Esophagus squamous epithelium (tissue), 4 donors: Measurements from ENCODE around the gene MALRD1.

Experiments used
- CTCF ChIP-seq, 6 experiments: fragments of 450-650 bp in 4 of 6; fragments of 200-600 bp in 2 of 6; sonication (generic) in 2 of 6; IDR thresholded peaks; one replicate each; pipeline ENCODE4 v1.5.1; 2016 to 2019; ENCODE audit warnings: antibody characterized with exemption in 6 of 6, mild to moderate bottlenecking in 4 of 6, moderate library complexity in 4 of 6
- POLR2A ChIP-seq, 4 donors: fragments of 450-650 bp; IDR thresholded peaks; one replicate each; pipeline ENCODE4 v1.6.1; 2017; ENCODE audit warnings: antibody characterized with exemption in 4 of 4, mild to moderate bottlenecking in 4 of 4, moderate library complexity in 3 of 4

DNA sequence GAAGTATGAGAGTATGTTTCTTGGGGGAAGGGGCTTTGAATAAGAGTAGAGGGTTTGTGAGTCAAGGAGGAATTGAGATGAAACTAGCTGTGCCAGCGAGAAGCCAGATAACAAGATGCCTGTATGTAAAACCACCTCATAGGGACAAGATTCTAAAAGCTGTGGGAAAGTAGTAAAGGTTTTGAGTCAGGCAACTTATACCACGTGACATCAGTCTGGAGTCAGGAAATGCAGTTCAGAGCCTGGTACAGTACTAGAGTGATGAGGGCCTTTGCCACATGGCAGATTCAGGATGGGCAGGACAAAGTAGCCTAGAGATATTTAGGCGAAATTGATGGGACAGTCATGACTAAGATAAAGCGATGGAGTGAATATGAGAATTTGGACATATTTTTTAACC, 627.5 kb downstream of the MALRD1 start:
- no peak for TF ChIP-seq CTCF (IDR thresholded peaks at IDR 0.05)
- no peak for TF ChIP-seq POLR2A (IDR thresholded peaks at IDR 0.05)
